MV-4-11 (cell line): ENCODE results near the gene NUDT3.
"Not testable (repeated sequence)": the region's sequence is repeated elsewhere in the genome, so short reads cannot be mapped to it uniquely, and the experiment has no call there.

Source experiments
- DNase-seq: peaks from one replicate; lab custom pipeline; 2025; lab: John Stamatoyannopoulos, UW

Gene NUDT3

GRCh38 chr6:34252395-34252794, 140.1 kb downstream of the NUDT3 start:
- DNase-seq, result not testable (repeated sequence)

DNA sequence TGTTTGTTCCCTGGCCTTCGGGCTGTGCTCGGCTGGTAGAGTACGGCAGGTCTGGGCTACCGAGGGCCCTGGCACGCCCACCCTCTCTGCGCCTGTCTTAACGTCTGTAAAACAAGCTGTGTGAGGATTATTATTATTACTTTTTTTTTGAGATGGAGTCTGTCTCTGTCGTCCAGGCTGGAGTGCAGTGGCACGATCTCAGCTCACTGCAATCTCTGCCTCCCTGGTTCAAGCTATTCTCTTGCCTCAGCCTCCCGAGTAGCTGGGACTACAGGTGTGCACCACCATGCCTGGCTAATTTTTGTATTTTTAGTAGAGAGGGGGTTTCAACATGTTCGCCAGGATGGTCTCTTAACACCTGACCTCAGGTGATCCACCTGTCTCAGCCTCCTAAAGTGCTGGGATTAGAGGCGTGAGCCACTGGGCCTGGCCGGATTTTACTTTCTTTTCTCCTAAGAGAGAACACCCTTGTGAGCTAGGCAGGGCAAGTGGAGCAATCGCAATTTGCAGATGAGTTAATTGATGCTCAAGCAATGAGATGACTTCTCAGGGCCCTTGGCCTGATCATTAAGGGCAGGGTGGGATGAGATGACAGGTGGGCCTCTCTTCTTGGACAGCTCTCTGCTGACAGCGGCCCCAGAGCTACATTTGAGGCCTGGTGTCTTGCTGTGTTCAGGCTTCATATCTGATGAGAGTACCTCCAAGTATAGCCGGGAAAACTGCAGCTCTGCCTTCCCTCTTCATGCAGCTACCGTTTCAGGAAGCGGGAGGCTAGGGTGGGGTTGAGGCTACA, 142.8 kb downstream of the NUDT3 start:
- DNase-seq, result no peak

DNA sequence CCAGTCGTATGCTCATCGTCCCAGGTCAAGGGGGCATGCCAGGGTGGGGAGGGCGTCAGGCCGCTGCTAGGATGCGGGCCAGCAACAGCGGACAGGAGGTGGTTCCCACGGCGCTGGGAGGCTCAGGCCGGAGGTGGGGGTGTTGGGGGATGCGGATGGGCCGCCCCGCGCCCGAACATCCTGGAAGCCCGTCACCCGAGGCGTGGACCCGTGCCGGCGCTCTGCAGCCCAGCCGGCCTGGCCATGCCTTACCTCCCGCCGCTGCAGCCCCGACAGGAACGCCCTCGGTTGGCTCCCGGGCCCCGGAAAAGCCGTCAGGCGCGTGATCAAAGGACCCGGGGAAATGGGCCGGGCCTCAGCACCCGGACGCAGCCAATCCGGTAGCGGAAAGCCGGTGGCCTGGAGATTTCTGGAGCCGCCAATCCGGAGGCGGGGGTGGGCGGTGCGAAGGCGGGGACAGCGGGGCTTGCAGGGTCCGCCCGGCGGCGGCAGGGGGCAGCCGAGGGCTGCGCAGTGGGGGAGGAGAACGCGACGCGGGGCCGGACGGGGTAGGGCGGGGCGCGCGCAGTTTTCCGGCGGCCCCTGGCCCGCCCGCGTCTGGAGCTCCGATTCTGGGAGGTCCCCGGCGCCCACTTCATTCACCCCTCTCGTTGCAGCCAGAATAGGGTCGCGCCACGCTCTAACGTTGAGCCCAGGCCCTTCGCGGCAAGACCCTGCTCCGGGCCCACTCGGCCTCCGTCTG, 143.6 kb downstream of the NUDT3 start, which contains the start of gene SMIM29:
SMIM29 (minus strand) TSS at position 280 of the 742 bp plus-strand sequence. CDS start 1,215 bp downstream, outside the sequence.
- DNase-seq, result peak; percentile 86

- peak; percentile 47 for DNase-seq
These were observed 144.2 kb downstream of the NUDT3 start for GRCh38 chr6:34248198-34248726.

DNA sequence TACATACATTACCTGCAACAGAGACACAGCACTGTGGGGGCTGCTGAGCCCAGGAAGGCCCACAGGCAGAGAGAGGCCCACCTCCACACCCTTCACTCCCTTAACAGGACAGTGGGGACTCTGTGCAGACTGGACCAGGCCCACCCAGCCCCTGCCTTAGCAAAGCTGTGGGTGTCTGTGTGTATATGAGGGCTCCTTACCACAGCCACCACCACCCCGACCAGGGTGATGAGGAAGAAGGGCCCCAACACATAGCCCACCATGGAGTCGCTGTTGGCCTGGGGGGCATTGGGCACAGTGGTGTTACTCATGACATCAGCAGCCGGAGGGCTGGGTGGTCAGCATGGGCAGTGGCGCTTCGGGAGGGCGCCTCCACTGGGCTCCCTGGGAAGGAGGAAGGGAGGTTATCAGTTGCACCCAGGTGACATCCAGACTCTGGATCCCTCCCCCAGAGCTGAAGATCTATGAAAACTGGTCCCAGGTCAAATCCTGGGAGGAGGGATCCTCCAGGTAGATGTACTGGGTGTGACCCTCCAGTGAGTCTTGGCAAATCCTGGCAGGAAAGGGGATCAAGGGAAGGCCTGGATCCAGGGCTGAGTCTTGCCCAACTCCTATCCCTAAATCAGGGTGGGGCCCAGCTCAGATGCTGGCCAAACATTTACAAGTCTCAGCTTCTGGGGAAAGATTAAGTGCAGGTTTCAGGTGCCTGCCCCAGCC, 144.8 kb downstream of the NUDT3 start:
- no peak for DNase-seq

GRCh38 chr6:34246563-34247391, 145.7 kb downstream of the NUDT3 start:
- peak; percentile 57 for DNase-seq

- no peak for DNase-seq
These were observed 146.3 kb downstream of the NUDT3 start for GRCh38 chr6:34246249-34246562.

DNA sequence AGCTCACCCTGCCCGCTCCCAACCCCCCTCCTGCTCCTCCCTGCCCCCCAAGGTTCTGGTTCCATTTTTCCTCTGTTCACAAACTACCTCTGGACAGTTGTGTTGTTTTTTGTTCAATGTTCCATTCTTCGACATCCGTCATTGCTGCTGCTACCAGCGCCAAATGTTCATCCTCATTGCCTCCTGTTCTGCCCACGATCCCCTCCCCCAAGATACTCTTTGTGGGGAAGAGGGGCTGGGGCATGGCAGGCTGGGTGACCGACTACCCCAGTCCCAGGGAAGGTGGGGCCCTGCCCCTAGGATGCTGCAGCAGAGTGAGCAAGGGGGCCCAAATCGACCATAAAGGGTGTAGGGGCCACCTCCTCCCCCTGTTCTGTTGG, 146.7 kb downstream of the NUDT3 start:
- not testable (repeated sequence) for DNase-seq

DNA sequence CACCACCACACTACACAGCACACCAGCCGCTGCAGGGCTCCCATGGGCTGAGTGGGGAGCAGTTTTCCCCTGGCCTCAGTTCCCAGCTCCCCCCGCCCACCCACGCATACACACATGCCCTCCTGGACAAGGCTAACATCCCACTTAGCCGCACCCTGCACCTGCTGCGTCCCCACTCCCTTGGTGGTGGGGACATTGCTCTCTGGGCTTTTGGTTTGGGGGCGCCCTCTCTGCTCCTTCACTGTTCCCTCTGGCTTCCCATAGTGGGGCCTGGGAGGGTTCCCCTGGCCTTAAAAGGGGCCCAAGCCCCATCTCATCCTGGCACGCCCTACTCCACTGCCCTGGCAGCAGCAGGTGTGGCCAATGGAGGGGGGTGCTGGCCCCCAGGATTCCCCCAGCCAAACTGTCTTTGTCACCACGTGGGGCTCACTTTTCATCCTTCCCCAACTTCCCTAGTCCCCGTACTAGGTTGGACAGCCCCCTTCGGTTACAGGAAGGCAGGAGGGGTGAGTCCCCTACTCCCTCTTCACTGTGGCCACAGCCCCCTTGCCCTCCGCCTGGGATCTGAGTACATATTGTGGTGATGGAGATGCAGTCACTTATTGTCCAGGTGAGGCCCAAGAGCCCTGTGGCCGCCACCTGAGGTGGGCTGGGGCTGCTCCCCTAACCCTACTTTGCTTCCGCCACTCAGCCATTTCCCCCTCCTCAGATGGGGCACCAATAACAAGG, 147.3 kb downstream of the NUDT3 start:
- not testable (repeated sequence) for DNase-seq

- DNase-seq, result peak; percentile 77
These were observed 148.3 kb downstream of the NUDT3 start for GRCh38 chr6:34243901-34244884.

DNA sequence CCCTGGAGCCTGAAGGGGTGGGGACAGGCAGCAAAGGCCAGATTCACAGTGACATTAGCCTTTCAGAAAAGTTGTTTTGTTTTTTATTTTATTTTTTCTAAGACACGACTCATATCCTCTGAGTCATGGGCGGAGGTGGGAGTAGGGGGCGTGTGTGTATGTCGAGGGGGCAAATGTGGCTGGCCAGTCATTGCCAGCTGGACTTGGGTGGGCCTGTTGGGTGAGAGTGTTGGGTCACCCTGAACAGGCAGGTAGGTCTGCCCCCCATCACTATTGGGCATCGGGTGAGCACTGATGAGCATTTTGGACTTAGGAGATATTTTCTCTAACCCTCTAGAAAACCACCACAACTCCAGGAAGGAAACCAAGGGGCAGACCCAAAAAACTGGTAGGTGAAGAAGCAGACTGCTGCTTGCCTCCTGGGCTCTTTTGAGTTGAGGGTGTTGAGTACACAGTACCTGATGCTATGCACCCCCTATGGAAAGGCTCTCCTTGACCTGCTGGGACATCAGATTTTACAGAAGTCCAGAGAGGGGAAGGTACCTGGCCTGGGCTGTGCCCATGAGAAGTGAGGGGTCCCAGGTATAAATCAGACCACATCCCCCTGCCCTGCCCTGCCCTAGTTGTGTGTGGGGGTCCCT, 149.2 kb downstream of the NUDT3 start:
- DNase-seq, result no peak

GRCh38 chr6:34242252-34243130, 150.0 kb downstream of the NUDT3 start:
- no peak for DNase-seq

DNA sequence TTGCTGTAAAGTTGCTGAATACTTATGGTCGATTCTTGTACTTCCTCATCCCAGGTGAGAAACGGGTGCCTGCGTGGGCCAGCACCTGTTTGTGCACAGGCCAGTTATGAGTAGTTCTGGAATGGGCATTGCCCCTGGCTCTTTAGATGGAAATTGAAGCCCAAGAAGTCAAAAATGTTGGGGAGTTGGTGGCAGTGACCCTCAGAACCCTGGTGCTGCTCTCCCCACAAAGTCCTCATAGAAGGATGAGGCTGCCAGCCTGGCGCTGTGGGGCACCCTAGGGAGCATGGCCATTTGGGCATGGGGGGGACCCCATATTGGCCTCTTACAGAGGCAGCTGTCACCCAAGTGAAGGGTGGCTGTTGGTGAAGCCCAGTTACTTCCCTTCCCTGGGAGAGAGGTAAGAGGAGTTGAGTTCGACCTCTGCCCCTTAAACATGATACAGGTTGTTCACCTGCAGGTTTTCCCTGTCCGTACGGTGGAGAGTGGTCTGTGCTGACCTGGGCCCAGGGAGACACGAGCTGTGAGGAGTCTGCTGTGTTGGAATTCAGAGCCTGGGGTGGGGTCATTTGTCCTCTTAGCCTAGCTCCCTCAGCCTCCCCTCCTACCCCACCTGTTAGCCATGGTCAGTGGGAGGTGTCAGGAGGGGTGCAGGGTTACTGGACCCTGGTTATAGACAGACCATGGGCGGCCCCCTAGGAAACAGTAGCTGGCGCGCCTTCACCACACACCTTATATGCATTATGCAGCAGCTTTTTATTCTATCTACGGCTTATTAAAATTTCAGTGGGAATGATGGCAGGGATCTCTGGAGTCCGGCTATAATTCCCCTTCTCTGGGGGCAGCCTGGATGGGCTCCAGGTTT, 150.9 kb downstream of the NUDT3 start:
- DNase-seq, result no peak

GRCh38 chr6:34240329-34241248, 151.9 kb downstream of the NUDT3 start:
- DNase-seq, result no peak

- DNase-seq, result no peak
These were observed 152.6 kb downstream of the NUDT3 start for GRCh38 chr6:34239893-34240292.

GRCh38 chr6:34239500-34239825, 153.0 kb downstream of the NUDT3 start:
- DNase-seq, result no peak
